Lower lobe of right lung (tissue), 2 donors: Measurements from ENCODE around the gene SLC24A5. TPM values are rescaled to one million over a fixed set of nuclear protein-coding genes. Genes with fewer than 3 reads are reported as not detected.

Experiments
- ATAC-seq, 2 donors: fragments of 200-7000 bp; cut with Tn5 transposase; one replicate each; pipeline ENCODE4 v1.9.1; 2020 to 2022; ENCODE audit warnings: mild to moderate bottlenecking in 2 of 2, moderate library complexity in 2 of 2
- DNase-seq: peaks from one replicate; pipeline ENCODE4 v3.0.0-alpha.2; 2020
- H3K27ac ChIP-seq: fragments of 200-600 bp; one replicate; pipeline ENCODE4 v1.8.0; 2022
- H3K27me3 ChIP-seq: fragments of 200-600 bp; one replicate; pipeline ENCODE4 v1.8.0; 2022; ENCODE audit warnings: low read depth
- H3K36me3 ChIP-seq: fragments of 200-600 bp; one replicate; pipeline ENCODE4 v1.8.0; 2022; ENCODE audit warnings: mild to moderate bottlenecking
- H3K4me1 ChIP-seq: fragments of 200-600 bp; one replicate; pipeline ENCODE4 v1.8.0; 2022
- H3K4me3 ChIP-seq: fragments of 200-600 bp; one replicate; pipeline ENCODE4 v1.8.0; 2022; ENCODE audit warnings: mild to moderate bottlenecking
- H3K9me3 ChIP-seq: fragments of 200-600 bp; one replicate; pipeline ENCODE4 v1.8.0; 2022
- CTCF ChIP-seq: fragments of 200-600 bp; IDR thresholded peaks from one replicate; pipeline ENCODE4 v1.8.0; 2022; ENCODE audit warnings: antibody characterized with exemption, mild to moderate bottlenecking
- intact Hi-C: fragments of 100-400 bp; cut with DNase I; formaldehyde crosslinking; loops from one replicate; pipeline ENCODE4 v1.11.0; 2022
- total RNA-seq: library from RNA; stranded (reverse); fragmentation: NEBNext Ultra II Directional; extraction: Animal tissue kit (Norgen Biotek cat#: 25700); gene quantifications from one replicate; pipeline ENCODE4 v1.2.1, GENCODE V29; 2021
- donor health status: DM: no; HTN: yes; CAD: no; lungs with severe emphysema.

The SLC24A5 gene
- total RNA-seq, 1 donor from 2014 or later = not detected

- no peak overlapping the region for H3K27ac ChIP-seq
- no peaks in the 10 kb centered on the region for H3K27me3 ChIP-seq
- H3K4me3 ChIP-seq = no peak overlapping the region
- H3K4me1 ChIP-seq = no peaks in the 10 kb centered on the region
- no peak for DNase-seq
- intact Hi-C loops = no loop called here
- TF ChIP-seq CTCF = no peak
- no peak for ATAC-seq
- H3K36me3 ChIP-seq = no peaks in the 10 kb centered on the region
- no peaks in the 10 kb centered on the region for H3K9me3 ChIP-seq
Measured at GRCh38 chr15:48131324-48131723, 10.5 kb downstream of the SLC24A5 start.

GRCh38 chr15:48132874-48133273, 12.1 kb downstream of the SLC24A5 start:
- H3K27me3 ChIP-seq = no peaks in the 10 kb centered on the region
- H3K4me1 ChIP-seq = no peaks in the 10 kb centered on the region
- no peak overlapping the region for H3K4me3 ChIP-seq
- no peaks in the 10 kb centered on the region for H3K36me3 ChIP-seq
- H3K27ac ChIP-seq = no peak overlapping the region
- TF ChIP-seq CTCF = no peak
- no peak for DNase-seq
- no peak for ATAC-seq
- intact Hi-C loops = no loop called here
- no peaks in the 10 kb centered on the region for H3K9me3 ChIP-seq

- H3K36me3 ChIP-seq = no peaks in the 10 kb centered on the region
- H3K9me3 ChIP-seq = no peaks in the 10 kb centered on the region
- no peak overlapping the region for H3K4me3 ChIP-seq
- intact Hi-C loops = no loop called here
- no peaks in the 10 kb centered on the region for H3K27me3 ChIP-seq
- no peak for DNase-seq
- TF ChIP-seq CTCF = no peak
- no peak overlapping the region for H3K27ac ChIP-seq
- H3K4me1 ChIP-seq = peaks cover 8% of the 10 kb centered on the region
- ATAC-seq = no peak
Measured at GRCh38 chr15:48143856-48144255, 23.1 kb downstream of the SLC24A5 start.

GRCh38 chr15:48144889-48145288, 24.1 kb downstream of the SLC24A5 start:
- H3K4me1 ChIP-seq = peaks cover 8% of the 10 kb centered on the region
- H3K27ac ChIP-seq = no peak overlapping the region
- no peak for DNase-seq
- ATAC-seq = no peak
- TF ChIP-seq CTCF = no peak
- intact Hi-C loops = no loop called here
- H3K27me3 ChIP-seq = no peaks in the 10 kb centered on the region
- H3K36me3 ChIP-seq = no peaks in the 10 kb centered on the region
- H3K9me3 ChIP-seq = no peaks in the 10 kb centered on the region
- H3K4me3 ChIP-seq = no peak overlapping the region

- Histone ChIP-seq H3K4me1 (peaks cover 8% of the 10 kb centered on the region), H3K27ac (no peak overlapping the region), H3K4me3 (no peak overlapping the region), H3K27me3 (no peaks in the 10 kb centered on the region), H3K36me3 (no peaks in the 10 kb centered on the region), H3K9me3 (no peaks in the 10 kb centered on the region)
- no peak for ATAC-seq
- DNase-seq = no peak
- TF ChIP-seq CTCF = no peak
- intact Hi-C loops = no loop called here
Measured at GRCh38 chr15:48145923-48146322, 25.1 kb downstream of the SLC24A5 start.

- Histone ChIP-seq H3K9me3 (no peaks in the 10 kb centered on the region), H3K27me3 (no peaks in the 10 kb centered on the region), H3K27ac (no peak overlapping the region), H3K4me1 (peaks cover 8% of the 10 kb centered on the region), H3K36me3 (no peaks in the 10 kb centered on the region), H3K4me3 (no peak overlapping the region)
- DNase-seq = no peak
- intact Hi-C loops = no loop called here
- no peak for TF ChIP-seq CTCF
- no peak for ATAC-seq
Measured at GRCh38 chr15:48147358-48147757, 26.6 kb downstream of the SLC24A5 start.
